ENCODE data around the gene RFTN1.

Gene RFTN1

DNA sequence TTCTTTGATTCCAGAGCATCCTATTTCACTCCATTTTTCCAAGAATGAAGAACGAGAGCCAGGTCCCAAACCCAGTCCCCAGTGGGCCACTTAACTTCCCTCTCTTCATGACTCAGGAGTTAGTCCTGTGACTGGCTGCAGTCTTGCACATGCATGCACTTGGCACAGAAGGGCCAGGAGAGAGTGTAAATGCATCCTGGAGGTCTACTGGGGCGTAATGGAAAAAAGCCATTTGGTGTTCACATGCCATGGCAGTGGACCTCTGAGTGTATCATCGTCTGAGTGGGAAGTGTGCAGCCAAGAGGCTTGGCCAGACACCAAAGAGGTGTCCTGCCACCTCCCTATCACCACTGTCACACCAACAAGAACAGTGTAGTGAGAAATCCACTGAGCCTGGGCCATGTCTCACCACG, 15.1 kb upstream of the RFTN1 start:
- no peak for DNase-seq (ENCODE audit: low read depth in 2 of 2)

DNA sequence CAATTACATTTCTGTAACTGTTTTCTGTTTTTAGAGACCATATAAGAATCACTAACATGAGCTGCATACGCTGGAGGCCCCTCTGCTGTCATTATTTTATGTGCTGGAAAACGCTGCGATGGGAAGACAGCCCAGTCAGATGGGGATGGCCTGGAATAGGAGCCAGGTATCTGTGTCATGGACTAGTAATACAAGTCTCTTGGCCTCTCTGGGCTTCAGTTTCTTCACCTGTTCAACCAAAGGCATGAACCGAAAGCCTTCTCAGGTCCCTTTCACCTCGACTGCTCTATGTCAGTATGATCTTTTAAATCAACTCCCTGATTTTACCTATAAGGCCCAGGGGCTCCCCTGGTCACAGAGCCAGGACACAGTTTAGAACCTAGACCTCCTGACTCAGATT, 14.6 kb upstream of the RFTN1 start:
- no peak for DNase-seq (ENCODE audit: low read depth in 2 of 2)

DNA sequence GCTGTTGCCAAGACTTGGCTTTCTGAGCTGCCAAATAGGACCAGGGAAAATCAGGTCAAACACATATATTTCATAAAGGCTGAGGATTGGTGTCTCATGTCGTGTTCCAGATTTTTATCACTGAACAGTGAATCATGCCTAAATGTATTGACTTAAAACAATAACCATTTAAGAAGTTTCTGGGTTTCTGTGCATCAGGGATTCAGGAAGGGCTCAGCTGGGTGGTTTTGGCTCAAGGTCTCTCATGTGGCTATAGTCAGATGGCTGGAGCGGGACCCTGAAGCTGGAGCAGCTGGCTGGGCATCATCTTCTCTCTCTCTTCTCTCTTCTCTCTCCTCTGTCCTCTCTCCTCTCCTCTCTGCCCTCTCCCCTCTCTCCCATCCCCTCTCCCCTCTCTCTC, 10.7 kb upstream of the RFTN1 start:
- no peak for DNase-seq (ENCODE audit: low read depth in 2 of 2)

DNA sequence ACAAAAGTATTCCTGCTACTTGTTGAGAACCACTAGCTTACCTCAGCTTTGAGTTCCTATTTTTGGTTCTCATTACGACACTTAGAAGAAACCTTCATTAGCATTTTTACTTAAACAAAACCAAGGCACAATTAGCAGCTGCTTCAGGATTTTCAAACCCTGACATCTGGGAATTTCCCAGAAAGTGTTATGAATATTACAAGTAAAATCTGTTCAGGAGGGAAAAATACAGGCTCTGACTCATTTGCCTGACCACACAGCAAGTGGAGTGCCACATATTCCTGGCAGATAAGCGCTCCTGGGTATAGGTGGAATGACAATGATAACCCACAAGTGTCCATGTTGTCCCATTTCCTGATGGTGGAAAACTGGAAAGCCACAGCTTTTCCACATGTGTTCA, 10.3 kb upstream of the RFTN1 start:
- no peak for DNase-seq (ENCODE audit: low read depth in 2 of 2)

DNA sequence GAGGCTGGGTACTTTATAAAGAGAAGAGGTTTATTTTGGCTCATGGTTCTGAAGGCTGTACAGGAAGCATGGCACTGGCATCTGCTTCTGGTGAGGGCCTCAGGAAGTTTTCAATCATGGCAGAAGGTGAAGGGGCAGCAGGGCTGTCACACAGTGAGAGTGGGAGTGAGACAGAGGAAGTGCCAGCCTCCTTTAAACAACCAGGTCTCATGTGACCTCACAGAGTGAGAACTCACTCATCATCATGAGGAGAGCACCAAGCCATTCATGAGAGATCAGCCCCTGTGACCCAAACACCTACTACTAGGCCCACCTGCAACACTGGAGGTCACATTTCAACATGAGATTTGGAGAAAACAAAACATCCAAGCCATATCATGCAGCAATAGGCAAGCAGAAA, 9.3 kb upstream of the RFTN1 start:
- no peak for DNase-seq (ENCODE audit: low read depth in 2 of 2)

DNA sequence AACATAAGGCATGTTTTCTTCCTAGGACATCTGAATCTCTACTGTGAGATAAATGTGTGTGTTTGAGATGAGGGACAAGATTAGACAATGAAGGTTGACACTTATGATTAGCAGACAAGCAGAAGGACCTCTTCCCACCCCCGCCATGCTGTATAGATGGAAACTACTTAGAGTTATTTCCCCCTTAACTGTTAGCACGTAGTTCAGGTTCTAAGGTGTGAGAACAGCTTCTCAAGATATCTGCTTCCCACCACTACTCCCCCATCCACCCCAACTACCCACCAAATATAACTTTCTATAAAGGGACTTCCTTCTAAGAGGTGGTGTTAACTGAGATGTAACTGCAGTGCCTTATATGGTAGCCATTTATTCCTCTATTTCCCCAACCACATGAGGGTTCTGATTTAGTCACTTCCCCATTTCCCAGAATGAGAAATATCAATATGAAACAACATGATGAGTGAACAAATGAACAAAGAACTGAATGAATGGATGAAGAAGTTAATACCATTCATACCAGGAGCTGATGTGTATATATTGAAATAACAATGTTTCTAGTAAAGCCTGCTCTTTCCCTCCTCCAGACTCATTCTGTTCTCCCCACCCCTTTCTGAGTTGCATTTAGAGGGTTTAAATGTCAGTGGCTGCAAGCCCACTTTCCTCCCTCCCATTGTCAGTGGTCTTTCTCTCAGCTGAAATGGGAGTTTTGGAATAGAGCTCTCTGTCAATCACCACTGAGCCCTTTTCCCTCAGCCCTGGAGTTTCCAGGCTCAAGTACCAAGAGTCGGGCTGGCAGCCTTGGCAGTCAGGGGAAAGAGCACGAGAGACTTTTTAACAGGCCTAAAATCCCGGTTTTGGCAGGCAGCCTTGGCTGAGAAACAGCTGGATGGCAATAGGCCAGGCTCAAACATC, 7.7 kb upstream of the RFTN1 start:
- no peak for DNase-seq (ENCODE audit: low read depth in 2 of 2)

DNA sequence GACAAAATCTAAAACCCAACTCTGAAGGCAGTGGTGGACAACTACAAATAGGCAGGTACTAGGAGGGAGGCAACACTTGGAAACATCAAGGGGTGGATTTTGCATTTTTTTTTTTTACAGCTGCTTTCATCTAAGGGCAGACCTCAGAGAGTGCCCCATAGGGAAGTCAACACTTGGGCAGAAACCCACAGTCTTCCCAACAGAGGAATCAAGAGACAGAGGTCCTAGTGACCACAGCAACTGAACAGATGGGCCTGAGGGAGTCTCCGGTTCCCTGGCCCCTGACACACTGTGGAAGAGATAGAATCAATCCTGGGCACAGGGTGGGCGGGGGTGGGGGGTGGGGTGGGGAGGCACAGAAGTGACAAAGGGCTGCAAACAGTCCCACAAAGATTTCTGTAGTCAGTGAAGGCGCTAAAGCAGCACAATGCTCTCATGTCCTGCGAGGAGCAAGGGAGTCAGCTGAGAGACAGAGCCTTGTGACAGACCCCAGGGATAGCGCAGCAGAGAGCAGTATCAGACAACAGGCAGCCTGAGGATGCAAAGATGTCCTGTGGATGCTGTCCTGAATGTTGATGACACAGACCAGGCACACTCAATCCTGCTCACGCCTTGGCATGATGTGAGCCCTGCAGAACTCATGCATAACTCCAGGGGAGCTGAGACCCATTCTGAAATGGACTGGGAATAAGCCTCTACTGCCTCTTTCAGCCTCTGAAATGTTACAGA, 6.9 kb upstream of the RFTN1 start:
- DNase-seq (ENCODE audit: low read depth in 2 of 2), result no peak

DNA sequence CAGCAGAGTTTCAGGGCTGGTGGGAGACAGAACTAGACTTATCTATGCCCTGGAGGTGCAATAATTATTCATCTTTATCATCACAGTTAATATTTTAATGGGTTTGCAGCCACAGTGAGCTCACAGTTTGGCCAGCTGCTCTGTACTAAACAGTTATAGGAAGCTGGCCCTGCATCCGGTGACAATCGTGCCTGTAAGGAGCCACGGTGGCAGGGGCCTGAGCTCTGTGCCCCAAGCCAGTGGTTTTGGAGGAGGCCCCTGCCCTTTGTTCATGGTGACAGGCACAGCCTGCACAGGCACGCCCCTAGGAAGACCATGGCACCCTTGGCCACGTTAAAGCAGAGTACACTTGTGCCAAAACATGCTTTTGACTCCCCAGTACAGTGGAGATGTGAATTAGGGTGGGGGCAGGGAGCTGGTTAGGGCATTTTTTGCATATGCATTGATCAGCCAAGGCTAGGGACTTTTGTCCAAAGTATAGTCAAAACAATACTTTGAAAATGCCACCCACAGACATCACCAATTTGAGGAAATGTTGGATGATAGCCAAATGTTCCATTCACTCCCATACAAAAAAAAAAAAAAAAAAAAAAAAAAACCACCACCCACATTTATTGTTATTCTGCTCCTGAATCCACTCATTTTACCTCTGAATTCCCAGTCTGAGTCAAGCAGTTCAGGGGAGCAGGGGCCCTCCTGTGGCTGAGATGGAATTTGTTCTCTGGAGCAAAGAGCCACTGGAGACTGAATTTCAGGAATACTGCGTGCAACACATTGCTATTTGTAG, 3.4 kb upstream of the RFTN1 start:
- DNase-seq (ENCODE audit: low read depth in 2 of 2), result peak in 1 of 2 donors; percentile 28

DNA sequence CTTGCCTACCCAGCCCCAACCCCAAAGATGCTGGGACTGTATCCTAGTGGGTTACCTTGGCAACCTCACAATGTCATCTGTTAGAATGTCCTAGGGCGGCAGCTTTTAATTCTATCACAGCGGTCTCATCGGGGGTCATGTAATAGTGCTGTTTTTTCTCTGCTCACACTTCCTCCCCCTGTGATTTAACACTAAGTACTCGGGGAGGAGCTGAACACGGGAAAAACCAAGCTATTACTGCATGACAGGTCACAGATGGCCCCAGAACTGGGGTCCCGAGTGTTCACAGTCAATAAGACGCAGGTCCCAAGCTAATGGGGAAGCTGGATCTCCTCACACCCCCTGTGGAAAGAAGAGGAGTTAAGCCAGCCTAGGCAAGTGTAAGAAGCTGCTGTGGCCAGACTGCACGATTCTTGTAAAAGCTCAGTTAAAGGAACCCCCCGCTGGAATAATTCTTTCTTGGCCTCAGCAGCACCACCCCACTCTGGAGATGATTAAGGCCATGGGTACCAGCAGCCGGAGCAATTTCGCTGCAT, 2.5 kb upstream of the RFTN1 start:
- DNase-seq (ENCODE audit: low read depth in 2 of 2), result no peak

DNA sequence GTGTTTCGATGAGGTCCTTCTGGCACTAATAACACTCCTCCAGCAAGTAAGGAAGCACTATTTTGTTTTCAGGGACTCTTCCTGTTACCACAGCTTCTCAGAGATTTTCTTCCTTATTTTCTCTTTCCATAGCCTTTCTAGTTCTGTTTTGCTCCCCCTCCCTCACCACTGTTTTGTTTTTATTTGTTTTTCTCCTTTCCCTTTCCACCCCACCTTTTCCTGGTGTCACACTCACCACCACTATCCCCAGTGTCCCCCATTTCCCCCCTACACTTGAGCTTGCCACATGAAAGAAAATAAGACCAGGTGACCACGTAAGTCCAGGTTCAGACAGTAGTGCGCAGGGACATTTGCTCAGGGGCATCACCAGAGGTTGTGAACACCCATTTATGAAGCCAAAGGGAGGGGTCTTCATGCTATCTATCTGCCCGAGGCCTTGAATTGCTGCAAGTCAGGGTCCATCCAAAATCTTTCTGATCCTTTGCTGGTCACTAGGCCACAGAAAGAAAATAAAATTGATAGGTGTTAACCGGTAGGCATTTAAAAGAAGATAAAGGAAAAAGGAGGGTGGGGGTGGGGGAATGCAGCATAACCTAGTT, 1.4 kb upstream of the RFTN1 start:
- no peak for DNase-seq (ENCODE audit: low read depth in 2 of 2)

DNA sequence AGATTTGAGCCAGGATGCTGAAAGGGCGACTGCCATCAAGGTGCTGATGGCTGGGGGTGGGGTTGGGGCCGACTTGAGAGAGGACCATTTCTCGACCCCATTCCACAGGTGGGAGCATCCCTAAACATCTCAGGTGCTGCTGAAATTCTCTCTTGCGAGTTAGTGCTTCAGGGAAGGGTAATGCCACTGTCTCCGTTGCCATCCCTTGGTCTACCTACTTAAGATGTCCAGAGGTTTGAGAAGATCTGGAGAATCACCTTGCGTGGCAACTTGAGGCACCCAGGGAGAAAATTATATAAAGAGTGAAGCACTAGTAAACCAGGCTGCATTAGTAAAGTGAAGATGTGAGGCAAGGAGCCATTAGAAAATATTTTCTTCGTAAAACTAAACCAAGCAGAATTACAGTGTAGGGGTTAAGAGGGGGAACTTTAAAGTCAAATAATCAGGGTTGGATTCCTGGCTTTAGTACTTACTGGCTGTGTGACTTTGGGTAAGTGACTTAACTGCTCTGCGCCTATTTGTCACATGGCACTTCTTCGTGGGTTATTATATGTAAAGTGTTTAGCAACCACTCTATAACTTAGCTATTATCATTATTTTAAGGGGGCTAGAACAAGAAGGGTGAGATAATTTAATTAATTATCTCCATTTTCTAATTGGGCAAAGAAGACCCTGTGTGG, 662 bp upstream of the RFTN1 start:
- no peak for DNase-seq (ENCODE audit: low read depth in 2 of 2)

DNA sequence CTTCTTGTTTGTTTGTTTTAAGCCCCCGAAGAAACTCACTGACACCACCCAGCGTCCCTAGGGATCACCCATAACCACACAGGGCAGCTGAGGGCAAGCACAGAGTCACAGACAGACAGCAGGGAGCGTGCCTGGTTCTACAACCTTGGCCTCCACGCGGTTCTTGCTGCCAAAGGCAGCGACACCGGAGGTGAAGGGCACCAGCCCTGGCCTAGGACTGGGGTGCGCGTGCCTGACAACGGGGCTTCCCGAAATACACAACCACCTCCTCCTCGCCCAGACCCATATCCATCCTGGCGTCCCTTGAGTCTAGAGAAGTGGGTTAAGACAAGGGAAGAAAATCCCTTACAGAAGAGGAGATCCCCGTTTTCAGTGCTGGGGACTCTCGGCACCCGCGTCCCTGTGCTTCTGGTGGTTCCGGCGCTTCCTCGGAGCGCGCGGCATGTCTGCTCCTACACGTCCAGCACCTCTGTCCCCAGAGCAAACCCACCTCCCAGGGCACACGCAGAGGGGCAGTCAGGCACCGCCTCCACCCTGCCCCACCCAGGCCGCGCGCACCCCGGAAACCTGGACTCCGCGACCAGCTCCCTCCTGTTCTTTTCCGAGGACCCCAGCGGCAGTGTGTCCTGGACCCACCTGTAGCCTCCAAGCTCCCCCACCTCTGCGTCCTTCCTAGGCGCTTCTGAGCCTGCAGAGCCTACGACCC, 911 bp downstream of the RFTN1 start:
- DNase-seq (ENCODE audit: low read depth in 2 of 2), result peak in 1 of 2 donors; percentile 34

DNA sequence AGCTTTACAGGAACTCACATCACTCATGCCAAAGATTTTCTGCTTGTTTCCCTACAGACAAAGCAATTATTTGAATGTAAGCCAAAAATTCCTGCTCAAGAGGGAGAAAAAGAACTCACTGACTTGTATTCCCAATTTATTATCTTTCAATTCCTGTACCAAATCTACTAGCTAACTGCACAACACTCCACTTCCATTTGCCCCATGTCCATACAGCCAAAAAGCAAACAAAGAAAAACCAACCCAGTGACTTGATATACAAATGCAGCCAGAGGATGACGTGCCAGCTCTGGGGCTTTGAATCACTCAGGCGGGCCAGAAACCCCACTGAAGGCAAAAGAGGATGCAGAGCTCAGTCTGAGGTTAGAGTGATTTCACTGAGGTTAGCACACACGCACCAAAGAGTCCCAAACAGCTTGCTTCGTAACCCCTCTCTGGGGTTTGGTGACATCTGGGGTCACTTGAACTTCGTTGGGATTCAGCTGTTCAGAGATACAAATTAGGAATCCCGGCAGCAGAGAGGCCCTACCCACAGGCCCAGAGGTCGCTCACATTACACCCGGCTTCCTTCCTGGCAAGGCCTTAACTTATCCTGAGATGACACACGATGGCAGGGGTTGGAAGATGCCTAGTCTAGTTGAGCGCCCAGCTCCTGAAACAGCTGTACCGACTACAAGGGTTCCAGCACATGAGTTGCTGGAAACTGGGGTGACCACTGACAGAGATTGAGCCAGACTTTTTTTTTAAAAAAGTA, 1.6 kb downstream of the RFTN1 start:
- DNase-seq (ENCODE audit: low read depth in 2 of 2), result peak; percentile 70 to 72

DNA sequence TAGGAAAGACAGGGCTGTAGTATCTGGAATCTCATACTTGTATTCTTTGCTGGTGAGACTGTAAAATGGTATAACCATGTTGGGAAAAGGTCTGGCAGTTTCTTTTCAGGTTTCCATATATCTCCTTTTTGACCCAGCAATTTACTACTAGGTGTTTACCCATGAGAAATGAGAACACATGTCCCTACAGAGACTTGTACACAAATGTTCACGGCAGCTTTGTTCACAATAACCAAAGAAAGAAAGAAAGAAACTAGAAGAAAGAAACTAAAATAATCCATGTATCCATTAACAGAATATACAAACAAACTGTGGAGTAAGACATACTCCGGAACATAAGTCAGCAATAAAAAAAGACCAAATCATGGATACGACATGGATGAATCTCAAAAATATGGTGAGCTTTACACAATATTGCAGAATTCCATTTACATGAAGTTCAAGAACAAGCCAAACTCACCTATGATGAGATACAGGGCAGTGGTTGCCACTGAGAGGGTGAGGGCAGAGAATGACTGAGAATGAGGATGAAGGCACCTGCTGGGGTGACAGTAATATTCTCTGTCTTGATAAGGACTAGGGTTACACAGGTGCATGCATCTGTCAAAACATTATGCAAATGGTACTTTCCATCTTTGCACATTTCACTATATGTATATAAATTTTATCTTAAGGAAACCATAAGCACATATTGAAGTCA, 2.7 kb downstream of the RFTN1 start:
- DNase-seq (ENCODE audit: low read depth in 2 of 2), result no peak

DNA sequence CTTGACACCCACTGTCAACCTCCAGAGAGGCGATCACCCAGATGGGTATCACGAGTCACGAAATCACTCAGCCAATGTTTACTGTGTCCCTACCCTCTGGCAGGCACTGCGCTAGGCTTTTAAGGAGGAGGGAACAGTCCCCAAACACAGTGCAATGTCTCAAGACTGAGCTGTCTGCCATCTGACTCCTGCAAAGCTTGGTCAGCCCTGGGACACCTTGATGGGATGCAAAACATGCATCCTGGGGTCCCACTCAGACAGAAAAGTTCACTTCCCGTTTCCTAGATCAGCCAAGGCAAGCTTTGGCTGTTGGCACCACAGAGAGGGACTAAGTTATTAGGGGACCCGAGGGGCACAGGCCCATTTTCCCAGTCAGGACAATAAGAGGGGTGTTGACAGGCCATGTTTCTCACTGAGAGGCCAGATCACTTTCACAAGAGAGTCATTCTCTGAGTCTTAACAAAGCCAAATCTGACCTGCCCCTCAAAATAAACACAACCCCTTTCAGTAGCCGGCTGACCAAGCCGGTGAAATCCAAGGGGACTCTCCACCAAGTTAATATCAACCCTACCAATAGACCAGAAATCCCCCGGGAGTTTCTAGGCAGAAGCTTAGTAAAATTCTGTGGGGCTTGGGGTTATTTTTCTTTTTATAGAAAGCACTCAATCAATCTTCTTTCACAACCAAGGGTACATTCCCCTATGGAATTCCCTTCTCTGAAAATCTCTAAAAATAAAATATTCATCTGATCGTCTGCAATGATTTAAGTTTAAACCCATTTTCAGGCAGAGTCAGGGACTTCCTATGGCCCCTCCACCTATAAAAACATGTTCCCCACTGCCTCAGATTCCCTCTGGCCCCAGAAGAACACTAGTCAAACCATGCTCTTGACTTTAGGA, 3.5 kb downstream of the RFTN1 start:
- peak in 1 of 2 donors; percentile 31 for DNase-seq (ENCODE audit: low read depth in 2 of 2)

DNA sequence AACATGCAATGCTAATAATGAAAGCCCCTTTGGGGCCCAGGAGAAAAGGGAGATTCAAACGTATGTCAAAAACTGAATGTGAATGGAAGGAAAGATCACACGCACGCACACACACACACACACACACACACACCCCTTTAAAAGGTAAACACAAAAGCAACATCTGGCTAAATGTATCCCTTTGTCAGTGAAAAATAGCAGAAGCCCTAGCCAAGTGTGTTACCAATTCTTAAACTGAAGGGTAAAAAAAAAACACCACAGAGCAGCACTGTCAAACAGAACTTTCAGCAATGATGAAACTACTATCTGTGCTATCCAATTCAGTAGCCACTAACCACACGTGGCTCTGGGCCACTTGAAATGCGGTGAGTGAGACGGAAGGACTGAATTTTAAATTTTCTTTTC, 4.9 kb downstream of the RFTN1 start:
- DNase-seq (ENCODE audit: low read depth in 2 of 2), result no peak

DNA sequence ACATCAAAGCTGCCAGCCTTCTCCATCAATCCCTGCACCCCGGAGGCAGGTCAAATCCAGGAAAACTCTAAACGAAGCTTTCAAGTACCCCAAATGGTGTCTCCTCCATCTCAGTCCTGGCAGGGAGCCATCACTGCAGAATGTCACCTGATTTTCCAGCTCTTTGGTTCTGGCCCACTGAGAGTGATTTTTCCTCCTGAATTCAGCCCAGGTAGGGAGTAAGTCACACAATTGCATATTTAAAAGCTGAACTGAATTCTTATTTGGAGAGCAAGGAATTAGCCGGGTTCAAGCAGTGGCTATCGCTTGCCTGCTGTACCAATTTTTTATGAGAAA, 5.3 kb downstream of the RFTN1 start:
- no peak for DNase-seq (ENCODE audit: low read depth in 2 of 2)

DNA sequence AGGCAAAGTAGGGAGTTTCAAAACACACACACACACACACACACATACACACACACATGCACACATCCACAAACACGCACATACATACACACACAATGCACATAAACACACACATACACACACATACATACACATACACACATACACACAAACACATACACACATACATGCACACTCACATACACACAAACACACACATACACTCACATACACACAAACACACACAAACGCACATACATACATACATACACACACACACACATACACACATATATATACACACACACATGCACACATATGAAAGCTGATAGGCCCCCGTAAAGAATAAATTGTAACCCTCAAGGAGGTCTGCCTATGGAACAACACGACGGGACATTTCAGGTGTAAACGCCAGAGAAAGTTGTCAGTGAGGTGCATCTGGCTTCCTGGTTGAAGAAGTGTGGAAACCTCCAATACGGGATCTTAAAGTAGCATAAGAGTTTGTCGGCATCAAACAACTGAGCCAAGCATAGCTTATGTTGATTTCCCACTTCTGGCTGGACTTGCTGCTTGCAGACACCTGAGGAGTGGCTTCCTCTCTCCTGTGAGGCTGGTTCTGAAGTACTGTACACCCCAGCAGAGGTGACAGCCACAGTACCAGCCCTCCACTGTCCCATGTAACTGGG, 5.8 kb downstream of the RFTN1 start:
- DNase-seq (ENCODE audit: low read depth in 2 of 2), result no peak

Data from stimulated activated CD8-positive, alpha-beta memory T cell treated with anti-CD3 and anti-CD28 coated beads, Interleukin-15, amount 100 ng/mL, for 48 hours (primary cell).